ENCODE results near the gene TLR10. TPM values are rescaled to one million over a fixed set of nuclear protein-coding genes. Genes with fewer than 3 reads are reported as not detected.
"Not testable (repeated sequence)": the region's sequence is repeated elsewhere in the genome, so short reads cannot be mapped to it uniquely, and the experiment has no call there.

Gene TLR10
- total and polyA plus RNA-seq, 3 experiments from 2014 or later, result not detected

DNA sequence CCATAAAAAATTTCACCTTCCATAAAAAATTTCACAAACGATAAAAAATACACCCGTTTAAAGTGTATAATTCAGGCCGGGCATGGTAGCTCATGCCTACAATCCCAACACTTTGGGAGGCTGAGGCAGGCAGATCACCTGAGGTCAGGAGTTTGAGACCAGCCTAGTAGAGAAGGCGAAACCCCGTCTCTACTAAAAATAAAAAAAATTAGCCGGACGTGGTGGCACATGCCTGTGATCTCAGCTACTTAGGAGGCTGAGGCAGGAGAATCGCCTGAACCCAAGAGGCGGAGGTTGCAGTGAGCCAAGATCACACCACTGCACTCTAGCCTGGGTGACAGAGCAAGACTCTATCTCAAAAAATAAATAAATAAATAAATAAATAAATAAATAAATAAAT, 23.5 kb upstream of the TLR10 start:
- H3K4me1 ChIP-seq (ENCODE audit: insufficient read depth, low read length); H3K27me3 ChIP-seq (ENCODE audit: insufficient read depth, low read length, poor library complexity, severe bottlenecking); H3K27ac ChIP-seq (ENCODE audit: low read depth, low read length); DNase-seq; H3K9me3 ChIP-seq (ENCODE audit: low read length); H3K4me3 ChIP-seq (ENCODE audit: low read length); POLR2A ChIA-PET; H3K36me3 ChIP-seq (ENCODE audit: insufficient read depth, low read length); H3K27me3 Mint-ChIP-seq: not testable (repeated sequence)
- H3K4me1 Mint-ChIP-seq, result peaks cover 29 to 44% (median 36%) of the 10 kb centered on the region in 3 donors
- peak overlapping the region in 2 of 8 donors; percentile 60 to 95 for H3K27ac Mint-ChIP-seq
- CTCF ChIA-PET, result interaction anchor here (1.3 to 2.8 kb wide), 2 partner anchors 23 to 47 kb away, joined by 3 to 15 read pairs; partner anchors contain the start of gene TLR10
- H3K4me3 Mint-ChIP-seq, result peak overlapping the region in 2 of 7 donors; percentile 83 to 87
- H3K36me3 Mint-ChIP-seq, result peaks cover 4 to 26% (median 24%) of the 10 kb centered on the region in 3 donors
- peaks cover 13 to 21% (median 18%) of the 10 kb centered on the region in 5 donors for H3K9me3 Mint-ChIP-seq

DNA sequence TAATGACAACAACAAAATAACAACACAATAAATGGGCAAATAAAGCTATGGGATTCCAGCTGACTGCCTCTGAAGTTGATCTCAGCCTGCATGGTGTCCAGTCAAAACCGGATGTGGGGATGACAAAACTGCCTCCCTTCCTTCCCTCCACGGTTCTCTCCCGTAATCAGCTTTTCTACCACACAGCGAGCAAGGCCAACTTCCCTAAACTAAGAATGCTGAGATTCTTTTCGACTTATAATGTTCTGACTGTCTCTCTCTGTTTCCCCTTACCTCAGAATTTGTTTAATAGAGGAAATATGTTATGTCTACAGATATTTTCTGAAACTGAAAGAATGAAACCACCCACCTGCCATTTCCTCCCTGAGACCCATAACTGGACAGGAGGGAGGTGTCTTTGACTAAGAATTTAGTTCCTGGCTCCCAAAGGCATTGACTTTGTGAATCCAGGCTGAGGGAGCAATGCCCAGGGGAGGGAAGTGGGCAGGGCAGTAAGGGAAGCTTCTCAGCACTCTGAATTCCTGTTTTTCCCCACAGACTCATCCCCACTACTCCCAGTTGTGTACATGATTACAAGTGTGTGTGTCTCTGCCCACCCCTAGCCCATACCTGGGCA, 22.8 kb upstream of the TLR10 start:
- CTCF ChIA-PET, result interaction anchor here (0.6 to 3.9 kb wide), 6 partner anchors 22 to 493 kb away, joined by 3 to 44 read pairs (median 9); partner anchors contain the start of genes TLR10 and TLR6
- no peak for DNase-seq
- H3K4me1 ChIP-seq (ENCODE audit: insufficient read depth, low read length), result peaks cover 8% of the 10 kb centered on the region

GRCh38 chr4:38804654-38805295, 22.0 kb upstream of the TLR10 start, which contains the start of gene TLR1:
TSS of gene TLR1 (minus strand) at chr4:38804791. CDS start at chr4:38798831, 5,960 bp downstream.
- DNase-seq, result peak in 2 of 5 donors; percentile 47 to 57
- peak within 1 kb of the TSS; percentile 61 for H3K4me3 ChIP-seq (ENCODE audit: low read length)
- Mint-ChIP-seq H3K27ac (peak within 1 kb of the TSS; percentile 36 to 96 (median 93)), H3K4me3 (peak within 1 kb of the TSS; percentile 83 to 92 (median 87)), H3K36me3 (peaks cover 18 to 40% (median 39%) of the 10 kb centered on the region in 3 donors), H3K9me3 (peaks cover 23 to 36% (median 32%) of the 10 kb centered on the region in 5 donors), H3K27me3 (no peaks in the 10 kb centered on the region), H3K4me1 (peaks cover 31 to 44% (median 36%) of the 10 kb centered on the region in 3 donors)
- CTCF ChIA-PET, result interaction anchor here (0.6 to 3.9 kb wide), 12 partner anchors 9 to 625 kb away, joined by 3 to 44 read pairs (median 4); partner anchors contain the start of genes TLR10 and TLR6
- POLR2A ChIA-PET, result no interaction called here
- H3K36me3 ChIP-seq (ENCODE audit: insufficient read depth, low read length), result peaks cover 11% of the 10 kb centered on the region
- H3K27me3 ChIP-seq (ENCODE audit: insufficient read depth, low read length, poor library complexity, severe bottlenecking), result no peaks in the 10 kb centered on the region
- peaks cover 17% of the 10 kb centered on the region for H3K9me3 ChIP-seq (ENCODE audit: low read length)
- no peak within 1 kb of the TSS for H3K27ac ChIP-seq (ENCODE audit: low read depth, low read length)
- H3K4me1 ChIP-seq (ENCODE audit: insufficient read depth, low read length), result peaks cover 8% of the 10 kb centered on the region

More for the DNA sequence above, 22.8 kb upstream of the TLR10 start:
- Mint-ChIP-seq H3K4me1 (peaks cover 29 to 44% (median 36%) of the 10 kb centered on the region in 3 donors), H3K27ac (peak overlapping the region; percentile 36 to 96 (median 89)), H3K27me3 (no peaks in the 10 kb centered on the region), H3K4me3 (peak overlapping the region; percentile 81 to 92 (median 87)), H3K36me3 (peaks cover 10 to 32% (median 30%) of the 10 kb centered on the region in 3 donors), H3K9me3 (peaks cover 18 to 27% (median 24%) of the 10 kb centered on the region in 5 donors)
- peaks cover 2% of the 10 kb centered on the region for H3K36me3 ChIP-seq (ENCODE audit: insufficient read depth, low read length)
- peaks cover 11% of the 10 kb centered on the region for H3K9me3 ChIP-seq (ENCODE audit: low read length)
- H3K27me3 ChIP-seq (ENCODE audit: insufficient read depth, low read length, poor library complexity, severe bottlenecking), result no peaks in the 10 kb centered on the region
- peak overlapping the region; percentile 31 for H3K4me3 ChIP-seq (ENCODE audit: low read length)
- no peak overlapping the region for H3K27ac ChIP-seq (ENCODE audit: low read depth, low read length)
- POLR2A ChIA-PET, result no interaction called here

GRCh38 chr4:38803833-38804653, 21.3 kb upstream of the TLR10 start:
- Histone ChIP-seq H3K27me3 (ENCODE audit: insufficient read depth, low read length, poor library complexity, severe bottlenecking) (no peaks in the 10 kb centered on the region), H3K4me1 (ENCODE audit: insufficient read depth, low read length) (peaks cover 8% of the 10 kb centered on the region), H3K36me3 (ENCODE audit: insufficient read depth, low read length) (peaks cover 17% of the 10 kb centered on the region), H3K9me3 (ENCODE audit: low read length) (peaks cover 17% of the 10 kb centered on the region), H3K4me3 (ENCODE audit: low read length) (peak overlapping the region; percentile 61), H3K27ac (ENCODE audit: low read depth, low read length) (no peak overlapping the region)
- POLR2A ChIA-PET, result interaction anchor here (1.2 kb wide), 1 partner anchor 22 kb away, joined by 3 read pairs; no protein-coding TSS in a partner anchor
- peak overlapping the region; percentile 83 to 92 (median 87) for H3K4me3 Mint-ChIP-seq
- no peak for DNase-seq
- peaks cover 22 to 48% (median 46%) of the 10 kb centered on the region in 3 donors for H3K36me3 Mint-ChIP-seq
- H3K9me3 Mint-ChIP-seq, result peaks cover 23 to 43% (median 40%) of the 10 kb centered on the region in 5 donors
- H3K27ac Mint-ChIP-seq, result peak overlapping the region; percentile 5 to 96 (median 93)
- peaks cover 31 to 44% (median 36%) of the 10 kb centered on the region in 3 donors for H3K4me1 Mint-ChIP-seq
- no peaks in the 10 kb centered on the region for H3K27me3 Mint-ChIP-seq
- CTCF ChIA-PET, result interaction anchor here (0.7 to 3.9 kb wide), 10 partner anchors 8 to 624 kb away, joined by 3 to 44 read pairs (median 4); partner anchors contain the start of genes TLR10 and TLR6

DNA sequence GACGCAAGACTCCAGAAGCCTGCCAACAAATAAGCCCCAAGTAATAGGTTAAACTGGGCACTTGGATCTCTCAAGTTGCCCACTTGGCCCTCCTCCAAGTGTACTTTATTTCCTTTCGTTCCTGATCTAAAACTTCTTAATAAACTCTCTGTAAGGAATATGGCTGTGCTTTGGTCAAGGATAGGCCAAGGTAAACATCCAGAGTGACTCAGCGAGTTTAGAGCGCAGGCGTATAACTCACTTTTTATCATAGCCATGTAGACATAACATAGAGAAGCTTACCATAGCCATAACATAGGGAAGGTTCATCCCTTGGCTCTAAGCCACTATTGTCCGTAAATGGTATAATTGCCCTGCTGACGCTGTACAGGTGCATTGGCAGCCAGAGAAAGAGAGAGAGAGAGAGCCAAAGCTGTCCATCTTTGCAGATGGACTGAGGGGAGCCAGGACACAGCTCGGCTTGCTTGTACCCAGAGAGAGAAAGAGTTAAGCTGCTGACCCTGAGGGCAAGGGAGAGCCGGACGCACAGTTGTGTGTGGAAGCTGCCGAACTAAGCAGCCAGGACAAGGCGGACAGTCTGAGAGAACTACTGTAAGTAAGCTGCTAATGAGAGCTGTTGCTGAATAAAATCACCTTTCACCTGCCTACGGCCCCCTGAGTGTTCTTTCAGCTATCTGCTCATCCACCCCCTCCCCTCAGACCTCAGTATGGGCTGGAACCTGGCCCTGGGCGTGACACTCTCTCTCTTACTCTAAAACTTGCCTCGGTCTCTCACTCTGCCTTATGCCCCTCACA, 20.0 kb upstream of the TLR10 start:
- POLR2A ChIA-PET, result interaction anchor here (1.2 kb wide), 1 partner anchor 24 kb away, joined by 3 read pairs; no protein-coding TSS in a partner anchor
- Histone ChIP-seq H3K27me3 (ENCODE audit: insufficient read depth, low read length, poor library complexity, severe bottlenecking) (no peaks in the 10 kb centered on the region), H3K36me3 (ENCODE audit: insufficient read depth, low read length) (peaks cover 30% of the 10 kb centered on the region), H3K27ac (ENCODE audit: low read depth, low read length) (no peak overlapping the region), H3K9me3 (ENCODE audit: low read length) (peaks cover 24% of the 10 kb centered on the region), H3K4me3 (ENCODE audit: low read length) (no peak overlapping the region), H3K4me1 (ENCODE audit: insufficient read depth, low read length) (peaks cover 8% of the 10 kb centered on the region)
- no peaks in the 10 kb centered on the region for H3K27me3 Mint-ChIP-seq
- H3K4me1 Mint-ChIP-seq, result peaks cover 31 to 44% (median 36%) of the 10 kb centered on the region in 3 donors
- no peak for DNase-seq
- peaks cover 23 to 53% (median 47%) of the 10 kb centered on the region in 5 donors for H3K9me3 Mint-ChIP-seq
- CTCF ChIA-PET, result interaction anchor here (0.7 to 3.9 kb wide), 3 partner anchors 21 to 71 kb away, joined by 3 to 44 read pairs (median 17); partner anchors contain the start of gene TLR10
- peaks cover 24 to 61% (median 59%) of the 10 kb centered on the region in 3 donors for H3K36me3 Mint-ChIP-seq
- peak overlapping the region in 4 of 7 donors; percentile 38 to 92 (median 86) for H3K4me3 Mint-ChIP-seq
- H3K27ac Mint-ChIP-seq, result peak overlapping the region in 2 of 8 donors; percentile 44 to 56

GRCh38 chr4:38800961-38801450, 18.2 kb upstream of the TLR10 start:
- Mint-ChIP-seq H3K27me3 (no peaks in the 10 kb centered on the region), H3K4me1 (peaks cover 31 to 40% (median 36%) of the 10 kb centered on the region in 3 donors), H3K4me3 (no peak overlapping the region), H3K27ac (no peak overlapping the region), H3K36me3 (peaks cover 28 to 74% (median 67%) of the 10 kb centered on the region in 3 donors), H3K9me3 (peaks cover 31 to 68% (median 62%) of the 10 kb centered on the region in 5 donors)
- peaks cover 7% of the 10 kb centered on the region for H3K4me1 ChIP-seq (ENCODE audit: insufficient read depth, low read length)
- no peaks in the 10 kb centered on the region for H3K27me3 ChIP-seq (ENCODE audit: insufficient read depth, low read length, poor library complexity, severe bottlenecking)
- H3K4me3 ChIP-seq (ENCODE audit: low read length), result no peak overlapping the region
- peaks cover 31% of the 10 kb centered on the region for H3K9me3 ChIP-seq (ENCODE audit: low read length)
- H3K27ac ChIP-seq (ENCODE audit: low read depth, low read length), result no peak overlapping the region
- CTCF ChIA-PET, result interaction anchor here (1.8 to 3.9 kb wide), 3 partner anchors 19 to 621 kb away, joined by 4 to 17 read pairs (median 8); partner anchors contain the start of gene TLR10
- POLR2A ChIA-PET, result no interaction called here
- no peak for DNase-seq
- peaks cover 31% of the 10 kb centered on the region for H3K36me3 ChIP-seq (ENCODE audit: insufficient read depth, low read length)

Measured in CD8-positive, alpha-beta memory T cell (primary cell).